Endothelial cell of umbilical vein (primary cell): ENCODE results near the gene C11orf68. TPM values are rescaled to one million over a fixed set of nuclear protein-coding genes. Genes with fewer than 3 reads are reported as not detected.
A peak's percentile ranks its signal among the peaks of the same experiment; 100 is the strongest.

Source experiments
- BruUV-seq: library from RNA; stranded (reverse); fragments of 400-500 nt; replicated peaks from 2 replicates; lab custom pipeline; 2021; lab: Mats Ljungman, UMichigan
- CTCF ChIA-PET: fragments of 300-600, 350-600 bp; sonication (Branson Sonifier 250); formaldehyde crosslinking; loops from one replicate; lab custom pipeline; 2021; ENCODE audit warnings: antibody characterized with exemption, inconsistent platforms; lab: Charles Lee
- POLR2A ChIA-PET: fragments of 300-600, 350-600 bp; sonication (Branson Sonifier 250); formaldehyde crosslinking; loops from one replicate; lab custom pipeline; 2021; ENCODE audit warnings: antibody characterized with exemption, inconsistent platforms; lab: Charles Lee
- DNase-seq: peaks from one replicate; pipeline ENCODE4 v3.0.0-alpha.2; 2011; ENCODE audit warnings: low read depth, low spot score
- FAIRE-seq: peaks from 2 replicates; lab custom pipeline; 2011; peaks lifted over from hg19 to GRCh38; lab: Jason Lieb, UNC
- H2AFZ ChIP-seq: 2 replicates; pipeline ENCODE4 v1.6.0; 2012; ENCODE audit warnings: low read depth, low read length, control low read depth, inconsistent platforms
- H3K27ac ChIP-seq: 2 replicates; pipeline ENCODE4 v1.5.1; 2011; ENCODE audit warnings: low read depth, mild to moderate bottlenecking, control low read depth, low read length, moderate library complexity; ENCODE audit not compliant: insufficient read depth
- H3K27me3 ChIP-seq, 2 experiments: 2 replicates each; pipeline versions ENCODE4 v1.6.0 to v1.6.1; 2011; ENCODE audit warnings: low read length in 2 of 2, mixed read lengths in 1 of 2; ENCODE audit not compliant: control insufficient read depth in 2 of 2, insufficient read depth in 2 of 2
- H3K36me3 ChIP-seq, 2 experiments: 2 replicates in 1 of 2; 3 replicates in 1 of 2; pipeline ENCODE4 v1.5.1; 2011; ENCODE audit warnings: low read length in 2 of 2, mild to moderate bottlenecking in 1 of 2, moderate library complexity in 1 of 2; ENCODE audit not compliant: control insufficient read depth in 2 of 2, insufficient read depth in 2 of 2; ENCODE audit errors: extremely low read depth in 1 of 2
- H3K4me1 ChIP-seq: 3 replicates; pipeline ENCODE4 v1.5.1; 2011; ENCODE audit warnings: mild to moderate bottlenecking, low read length; ENCODE audit not compliant: control insufficient read depth, insufficient read depth; ENCODE audit errors: extremely low read depth
- H3K4me2 ChIP-seq: 2 replicates; pipeline ENCODE4 v1.6.1; 2011; ENCODE audit warnings: low read length, control low read depth, mixed read lengths; ENCODE audit not compliant: insufficient read depth
- H3K4me3 ChIP-seq, 3 experiments: fragments of 200-600 bp in 1 of 3; sonication (generic), shearing (Covaris generic) in 1 of 3; replicated peaks in 1 of 3; 2 replicates each; pipeline ENCODE4 v1.5.1; 2011 to 2016; ENCODE audit warnings: control low read depth in 3 of 3, low read length in 3 of 3, mild to moderate bottlenecking in 2 of 3, inconsistent platforms in 1 of 3, low read depth in 1 of 3, moderate library complexity in 1 of 3; ENCODE audit not compliant: insufficient read depth in 1 of 3
- H3K79me2 ChIP-seq: 2 replicates; pipeline ENCODE4 v1.6.0; 2012; ENCODE audit warnings: low read length, inconsistent platforms; ENCODE audit not compliant: control insufficient read depth, insufficient read depth
- H3K9ac ChIP-seq: replicated peaks from 2 replicates; pipeline ENCODE3; 2011; ENCODE audit warnings: low read length, control low read depth; ENCODE audit not compliant: insufficient read depth; ENCODE audit errors: extremely low read depth
- H3K9me1 ChIP-seq: replicated peaks from 3 replicates; pipeline ENCODE4 v1.6.0; 2011; ENCODE audit warnings: mild to moderate bottlenecking, low read length; ENCODE audit not compliant: control insufficient read depth, insufficient read depth; ENCODE audit errors: extremely low read depth
- H3K9me3 ChIP-seq: replicated peaks from 2 replicates; pipeline ENCODE4 v1.5.1; 2012; ENCODE audit warnings: low read length, inconsistent platforms; ENCODE audit not compliant: control insufficient read depth, insufficient read depth
- H4K20me1 ChIP-seq: replicated peaks from 2 replicates; pipeline ENCODE3; 2011; ENCODE audit warnings: mild to moderate bottlenecking, low read length; ENCODE audit not compliant: control insufficient read depth, insufficient read depth; ENCODE audit errors: extremely low read depth
- FOS ChIP-seq: IDR thresholded peaks from 2 replicates; pipeline ENCODE4 v1.6.1; 2011; ENCODE audit warnings: mild to moderate bottlenecking, low read length, moderate library complexity, borderline replicate concordance; ENCODE audit not compliant: insufficient read depth
- GATA2 ChIP-seq: IDR thresholded peaks from 2 replicates; pipeline ENCODE4 v1.7.0; 2011; ENCODE audit warnings: low read depth, mild to moderate bottlenecking, moderate library complexity, mixed read lengths, low read length; ENCODE audit not compliant: insufficient read length, insufficient read depth
- MYC ChIP-seq: IDR thresholded peaks from one replicate; pipeline ENCODE4 v1.6.1; 2011; ENCODE audit warnings: mild to moderate bottlenecking, low read depth, low read length
- POLR2A ChIP-seq: IDR thresholded peaks from 2 replicates; pipeline ENCODE4 v1.6.1; 2012; ENCODE audit warnings: low read depth, mild to moderate bottlenecking, control low read depth, low read length
- POLR2AphosphoS5 ChIP-seq: IDR thresholded peaks from 2 replicates; pipeline ENCODE4 v1.6.1; 2012; ENCODE audit warnings: low read depth, mild to moderate bottlenecking, control low read depth, low read length, moderate library complexity; ENCODE audit not compliant: insufficient read depth
- dilution Hi-C: fragments of 300-500 bp; cut with MboI; formaldehyde crosslinking; loops from one replicate; pipeline ENCODE4 v1.15.0; 2019; ENCODE audit warnings: low sequenced_read_pairs; ENCODE audit not compliant: extremely low pct_ligation_motif_present
- intact Hi-C: fragments of 100-400 bp; cut with micrococcal nuclease; formaldehyde crosslinking; loops from one replicate; pipeline ENCODE4 v1.10.0; 2022
- polyA plus RNA-seq, 4 experiments: library from polyadenylated mRNA; depleted of rRNA in 3 of 4; stranded (reverse) in 3 of 4; unstranded in 1 of 4; fragments of >200 nt; gene quantifications; 2 replicates each; pipeline versions ENCODE4 v1.2.1 to v1.2.3, GENCODE V29; 2011 to 2012; ENCODE audit warnings: missing spikeins in 1 of 4
- total RNA-seq: library from RNA; stranded (reverse); gene quantifications from 2 replicates; pipeline ENCODE4 v1.2.3, GENCODE V29; 2021
- TF ChIP-seq, protein P1 (sequence below): IDR thresholded peaks from 2 replicates; pipeline ENCODE4 v1.6.1; 2011; ENCODE audit not compliant: insufficient read depth, insufficient read length

Gene C11orf68
- total and polyA plus RNA-seq, 2 donors (not counting 3 experiments of a cell fraction or from before 2014, with no cell fraction given), result 35.6 to 66.5 TPM

DNA sequence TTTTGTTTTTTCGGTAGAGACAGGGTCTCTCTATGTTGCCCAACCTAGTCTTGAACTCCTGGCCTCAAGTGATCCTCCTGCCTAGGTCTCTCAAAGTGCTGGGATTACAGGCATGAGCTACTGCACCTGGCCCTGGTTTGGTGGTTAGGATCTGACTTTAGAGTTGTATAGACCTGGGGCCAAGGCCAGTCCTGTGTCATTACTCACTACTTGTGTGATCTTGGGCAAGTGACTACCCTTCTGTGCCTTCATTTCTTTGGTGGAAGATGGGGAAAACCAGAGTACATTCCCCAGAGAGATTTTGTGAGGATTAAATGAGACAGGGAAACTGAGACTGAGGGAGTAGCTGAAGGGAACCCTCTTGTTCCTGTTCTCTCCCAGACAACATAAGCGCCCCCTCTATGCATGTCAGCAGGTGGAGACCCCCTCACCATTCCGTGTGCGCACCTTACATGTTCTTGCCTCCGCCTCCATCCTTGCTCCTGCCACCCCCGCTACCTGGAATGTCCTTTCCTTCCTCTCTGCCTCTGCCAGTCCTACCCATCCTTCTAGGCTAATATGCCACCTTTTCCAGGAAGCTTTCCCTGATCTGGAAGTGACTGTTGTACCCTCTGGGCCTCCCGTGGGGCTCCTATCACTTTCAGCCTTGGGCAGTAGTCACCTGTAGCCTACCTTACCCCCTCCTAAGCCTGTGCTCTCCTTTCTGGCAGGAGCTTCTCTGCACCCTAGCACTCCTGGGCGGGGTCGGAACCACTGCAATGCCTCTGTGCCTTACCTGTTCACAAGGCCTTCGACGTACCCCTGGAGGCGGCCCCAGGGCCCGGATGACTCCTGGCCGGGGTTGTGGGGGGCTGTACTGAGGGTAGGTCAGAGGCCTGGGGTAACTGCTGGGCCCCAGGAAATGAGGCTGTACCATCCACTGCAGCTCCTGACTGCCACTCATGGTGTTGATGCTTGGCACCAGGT, 22.5 kb downstream of the C11orf68 start:
- no peak overlapping the region for H3K4me3 ChIP-seq
- intact Hi-C loops (no loop called here), dilution Hi-C loops (no loop called here)
- no peak overlapping the region for H2AFZ ChIP-seq
- DNase-seq, result no peak
- peaks cover 81% of the 10 kb centered on the region for H3K79me2 ChIP-seq
- no TSS peak for BruUV-seq
- H3K27ac ChIP-seq, result peak overlapping the region; percentile 27
- ChIA-PET POLR2A (interaction anchor here (0.7 to 1.3 kb wide), 2 partner anchors 19 to 76 kb away, joined by 4 read pairs; no protein-coding TSS in a partner anchor), CTCF (interaction anchor here (0.8 to 6.2 kb wide), 2 partner anchors 6 to 20 kb away, joined by 3 to 69 read pairs; partner anchors contain the start of genes CCDC85B and FIBP)
- peak overlapping the region; percentile 37 for H3K4me2 ChIP-seq
- TF ChIP-seq GATA2 (no peak), MYC (no peak), FOS (no peak), POLR2AphosphoS5 (no peak), POLR2A (peak; percentile 3)
- no peak for FAIRE-seq
- no peaks in the 10 kb centered on the region for H4K20me1 ChIP-seq
- H3K9ac ChIP-seq, result no peak overlapping the region
- H3K4me1 ChIP-seq, result peaks cover 60% of the 10 kb centered on the region
- H3K36me3 ChIP-seq, result peaks cover 5 to 8% of the 10 kb centered on the region in 2 experiments
- H3K27me3 ChIP-seq, result no peaks in the 10 kb centered on the region
- no peaks in the 10 kb centered on the region for H3K9me3 ChIP-seq
- H3K9me1 ChIP-seq, result no peaks in the 10 kb centered on the region

DNA sequence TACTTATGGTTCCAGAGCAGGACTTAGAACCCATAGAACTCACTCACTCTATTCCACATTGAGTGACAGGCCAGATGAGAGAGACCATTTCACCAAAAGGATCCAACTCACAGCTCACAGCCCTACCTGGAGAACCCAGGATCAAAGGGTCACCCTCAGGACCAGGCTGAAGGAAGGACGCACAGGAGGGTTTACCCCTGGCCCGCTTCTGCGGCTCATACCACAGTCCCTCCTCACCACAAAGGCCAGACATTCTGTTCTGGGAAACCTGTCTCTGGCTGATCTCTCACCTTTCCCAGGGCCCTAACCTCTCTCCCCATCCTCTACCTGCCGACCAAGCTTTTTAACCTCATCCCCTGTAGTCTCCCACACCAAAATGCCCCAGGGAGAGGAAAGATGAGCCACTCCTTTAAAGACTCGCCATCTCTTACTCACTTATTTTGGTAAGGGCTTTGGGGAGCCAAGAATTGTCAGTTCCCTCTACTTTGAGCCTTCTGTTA, 23.3 kb downstream of the C11orf68 start:
- intact Hi-C loops, result no loop called here

More for the DNA sequence above, 23.3 kb downstream of the C11orf68 start:
- Histone ChIP-seq H3K4me1 (peaks cover 60% of the 10 kb centered on the region), H4K20me1 (no peaks in the 10 kb centered on the region), H3K27ac (peak overlapping the region; percentile 27), H3K9ac (no peak overlapping the region), H3K36me3 (peaks cover 5 to 8% of the 10 kb centered on the region in 2 experiments), H3K4me2 (peak overlapping the region; percentile 33), H3K4me3 (no peak overlapping the region), H2AFZ (no peak overlapping the region), H3K27me3 (no peaks in the 10 kb centered on the region), H3K79me2 (peaks cover 89% of the 10 kb centered on the region), H3K9me3 (no peaks in the 10 kb centered on the region), H3K9me1 (no peaks in the 10 kb centered on the region)
- no TSS peak for BruUV-seq
- ChIA-PET POLR2A (interaction anchor here (0.7 to 1.3 kb wide), 2 partner anchors 20 to 77 kb away, joined by 4 read pairs; no protein-coding TSS in a partner anchor), CTCF (interaction anchor here (3.1 kb wide), 1 partner anchor 11 kb away, joined by 21 read pairs; no protein-coding TSS in a partner anchor)
- no peak for TF ChIP-seq GATA2
- TF ChIP-seq FOS, result no peak
- peak; percentile 29 for TF ChIP-seq POLR2AphosphoS5
- TF ChIP-seq, protein P1, sequence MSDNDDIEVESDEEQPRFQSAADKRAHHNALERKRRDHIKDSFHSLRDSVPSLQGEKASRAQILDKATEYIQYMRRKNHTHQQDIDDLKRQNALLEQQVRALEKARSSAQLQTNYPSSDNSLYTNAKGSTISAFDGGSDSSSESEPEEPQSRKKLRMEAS, result no peak
- dilution Hi-C loops, result no loop called here
- FAIRE-seq (no peak), DNase-seq (no peak)
